Thoracic aorta (tissue), 2 donors: Measurements from ENCODE around the gene ZNF268. TPM values are rescaled to one million over a fixed set of nuclear protein-coding genes. Genes with fewer than 3 reads are reported as not detected.

Experiments used
- ATAC-seq: fragments of 150-250 bp; one replicate; pipeline ENCODE4 v1.8.0; 2017; ENCODE audit warnings: low read depth; ENCODE audit not compliant: insufficient number of reproducible peaks, low FRiP score
- DNase-seq: peaks from one replicate; pipeline ENCODE4 v3.0.0-alpha.2; 2020; ENCODE audit warnings: low spot score
- H3K27ac ChIP-seq, 2 donors: fragments of 200-600 bp; sonication (generic); 1 replicate in 1 of 2; 2 replicates in 1 of 2; pipeline ENCODE4 v1.5.1; 2016; ENCODE audit warnings: mild to moderate bottlenecking in 2 of 2, moderate library complexity in 2 of 2
- H3K27me3 ChIP-seq: fragments of 200-600 bp; sonication (generic); replicated peaks from 2 replicates; pipeline ENCODE4 v1.6.0; 2016; ENCODE audit warnings: mild to moderate bottlenecking; ENCODE audit not compliant: insufficient read depth
- H3K36me3 ChIP-seq: fragments of 200-600 bp; sonication (generic); one replicate; pipeline ENCODE4 v1.5.1; 2016
- H3K4me1 ChIP-seq, 2 donors: fragments of 200-600 bp; sonication (generic); 1 replicate in 1 of 2; 2 replicates in 1 of 2; pipeline versions ENCODE4 v1.5.1 to v1.6.0; 2016; ENCODE audit warnings: low read depth in 2 of 2, mild to moderate bottlenecking in 1 of 2; ENCODE audit not compliant: control insufficient read depth in 1 of 2
- H3K4me3 ChIP-seq: fragments of 200-600 bp; sonication (generic); 2 replicates; pipeline ENCODE4 v1.5.1; 2016; ENCODE audit warnings: mild to moderate bottlenecking
- H3K9me3 ChIP-seq: fragments of 200-600 bp; sonication (generic); 2 replicates; pipeline ENCODE4 v1.5.1; 2016
- CTCF ChIP-seq: fragments of 200-600 bp; sonication (generic); IDR thresholded peaks from one replicate; pipeline ENCODE4 v1.5.1; 2019; ENCODE audit warnings: antibody characterized with exemption
- total RNA-seq, 2 donors: library from RNA; depleted of rRNA; stranded (reverse); fragments of >200 nt; gene quantifications; one replicate each; pipeline versions ENCODE4 v1.1.0 to v1.2.3, GENCODE V29; 2016

Gene ZNF268
- total RNA-seq, 2 donors from 2014 or later = 21.3 to 25.5 TPM

GRCh38 chr12:133215724-133216123, 34.4 kb downstream of the ZNF268 start:
- TF ChIP-seq CTCF = no peak
- Histone ChIP-seq H3K9me3 (peaks cover 64% of the 10 kb centered on the region), H3K27me3 (no peaks in the 10 kb centered on the region), H3K27ac (no peak overlapping the region), H3K4me1 (no peaks in the 10 kb centered on the region), H3K4me3 (no peak overlapping the region), H3K36me3 (no peaks in the 10 kb centered on the region)
- no peak for ATAC-seq
- no peak for DNase-seq

- Histone ChIP-seq H3K4me3 (no peak overlapping the region), H3K9me3 (peaks cover 50% of the 10 kb centered on the region), H3K4me1 (no peaks in the 10 kb centered on the region), H3K27ac (no peak overlapping the region), H3K36me3 (no peaks in the 10 kb centered on the region), H3K27me3 (no peaks in the 10 kb centered on the region)
- no peak for DNase-seq
- TF ChIP-seq CTCF = no peak
- ATAC-seq = no peak
These were observed 35.9 kb downstream of the ZNF268 start for GRCh38 chr12:133217219-133217618.

- Histone ChIP-seq H3K9me3 (peaks cover 21% of the 10 kb centered on the region), H3K36me3 (no peaks in the 10 kb centered on the region), H3K4me1 (no peaks in the 10 kb centered on the region), H3K27ac (no peak overlapping the region), H3K27me3 (no peaks in the 10 kb centered on the region), H3K4me3 (no peak overlapping the region)
- TF ChIP-seq CTCF = no peak
- DNase-seq = no peak
- ATAC-seq = no peak
These were observed 39.2 kb downstream of the ZNF268 start for GRCh38 chr12:133220521-133220920.

GRCh38 chr12:133221241-133221640, 39.9 kb downstream of the ZNF268 start:
- H3K9me3 ChIP-seq = peaks cover 15% of the 10 kb centered on the region
- H3K4me1 ChIP-seq = no peaks in the 10 kb centered on the region
- no peaks in the 10 kb centered on the region for H3K27me3 ChIP-seq
- no peak overlapping the region for H3K4me3 ChIP-seq
- no peak overlapping the region for H3K27ac ChIP-seq
- DNase-seq = no peak
- no peaks in the 10 kb centered on the region for H3K36me3 ChIP-seq
- no peak for ATAC-seq
- TF ChIP-seq CTCF = no peak

GRCh38 chr12:133222211-133222610, 40.9 kb downstream of the ZNF268 start:
- no peak for TF ChIP-seq CTCF
- H3K36me3 ChIP-seq = no peaks in the 10 kb centered on the region
- ATAC-seq = no peak
- no peak for DNase-seq
- no peaks in the 10 kb centered on the region for H3K4me1 ChIP-seq
- H3K27me3 ChIP-seq = no peaks in the 10 kb centered on the region
- H3K27ac ChIP-seq = no peak overlapping the region
- no peak overlapping the region for H3K4me3 ChIP-seq
- H3K9me3 ChIP-seq = peaks cover 7% of the 10 kb centered on the region
